MM.1S (cell line): ENCODE measurements around the gene HDAC10.

Experiments used
- DNase-seq: peaks from one replicate; pipeline ENCODE4 v3.0.0-alpha.2; 2015
- H2AFZ ChIP-seq: fragments of 300-600 bp; sonication (generic); 2 replicates; pipeline ENCODE4 v1.6.0; 2016; ENCODE audit warnings: antibody characterized with exemption, low read length
- H3F3A ChIP-seq: fragments of 300-600 bp; sonication (generic); 2 replicates; pipeline ENCODE4 v1.6.1; 2016; ENCODE audit warnings: mild to moderate bottlenecking, antibody characterized with exemption, low read length, moderate library complexity, mixed read lengths; ENCODE audit not compliant: insufficient read depth
- H3K27ac ChIP-seq: fragments of 300-600 bp; sonication (generic); 2 replicates; pipeline ENCODE4 v1.5.1; 2016; ENCODE audit warnings: mild to moderate bottlenecking, low read length
- H3K27me3 ChIP-seq: fragments of 300-600 bp; sonication (generic); replicated peaks from 2 replicates; pipeline ENCODE4 v1.6.0; 2016; ENCODE audit warnings: low read length; ENCODE audit not compliant: insufficient read depth
- H3K36me3 ChIP-seq: fragments of 300-600 bp; sonication (generic); replicated peaks from 2 replicates; pipeline ENCODE4 v1.6.1; 2016; ENCODE audit warnings: mild to moderate bottlenecking, low read length, mixed read lengths; ENCODE audit not compliant: insufficient read depth
- H3K4me1 ChIP-seq: fragments of 300-600 bp; sonication (generic); 2 replicates; pipeline ENCODE4 v1.6.1; 2016; ENCODE audit warnings: low read length, mixed read lengths
- H3K4me2 ChIP-seq: fragments of 300-600 bp; sonication (generic); 2 replicates; pipeline ENCODE4 v1.6.0; 2016; ENCODE audit warnings: low read depth, low read length
- H3K4me3 ChIP-seq: fragments of 300-600 bp; sonication (generic); 2 replicates; pipeline ENCODE4 v1.5.1; 2016; ENCODE audit warnings: low read length, mixed read lengths
- H3K79me2 ChIP-seq: fragments of 300-600 bp; sonication (generic); 2 replicates; pipeline ENCODE4 v1.6.1; 2016; ENCODE audit warnings: mixed run types, low read length, mixed read lengths
- H3K9ac ChIP-seq: fragments of 300-600 bp; sonication (generic); 2 replicates; pipeline ENCODE4 v1.6.1; 2016; ENCODE audit warnings: low read length, mixed read lengths
- H3K9me2 ChIP-seq: fragments of 300-600 bp; sonication (generic); replicated peaks from 2 replicates; pipeline ENCODE4 v1.6.1; 2016; ENCODE audit warnings: mild to moderate bottlenecking, low read length, mixed read lengths; ENCODE audit not compliant: insufficient read depth
- H3K9me3 ChIP-seq: fragments of 300-600 bp; sonication (generic); replicated peaks from 2 replicates; pipeline ENCODE4 v1.6.1; 2016; ENCODE audit warnings: mild to moderate bottlenecking, low read length, mixed read lengths; ENCODE audit not compliant: insufficient read depth
- H4K20me1 ChIP-seq: fragments of 300-600 bp; sonication (generic); 2 replicates; pipeline ENCODE4 v1.6.1; 2016; ENCODE audit warnings: mild to moderate bottlenecking, low read length, moderate library complexity, mixed read lengths; ENCODE audit not compliant: insufficient read depth
- EZH2 ChIP-seq: fragments of 300-600 bp; sonication (generic); optimal IDR thresholded peaks from 2 replicates; pipeline ENCODE3; 2017; ENCODE audit warnings: low read depth, mild to moderate bottlenecking, antibody characterized with exemption, low read length, mixed read lengths
- EZH2phosphoT487 ChIP-seq: fragments of 300-600 bp; sonication (generic); IDR thresholded peaks from 2 replicates; pipeline ENCODE4 v1.6.1; 2018; ENCODE audit warnings: antibody characterized with exemption, low read length
- TF ChIP-seq, protein P1 (sequence below): fragments of 300-600 bp; sonication (generic); IDR thresholded peaks from 2 replicates; pipeline ENCODE4 v1.5.1; 2016; ENCODE audit warnings: antibody characterized with exemption, low read length, mixed read lengths

The HDAC10 gene

DNA sequence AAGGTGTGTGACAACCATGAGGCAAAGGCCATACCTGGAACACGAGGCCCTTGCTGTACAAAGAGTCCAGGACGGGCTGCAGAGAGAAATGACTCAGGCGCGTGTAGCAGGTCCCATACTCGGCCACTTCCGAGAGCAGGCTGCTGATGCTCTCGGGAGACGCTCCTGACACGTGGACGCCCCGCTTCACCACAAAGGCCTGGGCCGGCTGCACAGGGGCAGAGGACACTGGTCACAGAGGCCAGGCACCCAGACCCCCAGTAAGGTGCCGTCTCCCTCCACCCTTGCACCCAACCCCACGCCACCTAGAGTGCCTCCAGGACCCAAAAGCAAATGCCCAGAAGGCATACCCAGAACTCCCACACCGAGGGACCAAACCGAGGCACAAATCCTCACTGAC is 21.7 kb downstream of the HDAC10 start:
- Histone ChIP-seq H3K27me3 (no peaks in the 10 kb centered on the region), H3K79me2 (peaks cover 14% of the 10 kb centered on the region), H3K36me3 (no peaks in the 10 kb centered on the region), H3K4me1 (no peaks in the 10 kb centered on the region), H3K9ac (no peak overlapping the region), H3K27ac (no peak overlapping the region), H3K4me2 (no peak overlapping the region), H3K9me2 (no peaks in the 10 kb centered on the region), H3K9me3 (no peaks in the 10 kb centered on the region), H3K4me3 (no peak overlapping the region), H2AFZ (no peak overlapping the region), H3F3A (no peaks in the 10 kb centered on the region), H4K20me1 (no peaks in the 10 kb centered on the region)
- DNase-seq = no peak
- TF ChIP-seq EZH2phosphoT487 = no peak
- TF ChIP-seq EZH2 = no peak
- TF ChIP-seq, protein P1, sequence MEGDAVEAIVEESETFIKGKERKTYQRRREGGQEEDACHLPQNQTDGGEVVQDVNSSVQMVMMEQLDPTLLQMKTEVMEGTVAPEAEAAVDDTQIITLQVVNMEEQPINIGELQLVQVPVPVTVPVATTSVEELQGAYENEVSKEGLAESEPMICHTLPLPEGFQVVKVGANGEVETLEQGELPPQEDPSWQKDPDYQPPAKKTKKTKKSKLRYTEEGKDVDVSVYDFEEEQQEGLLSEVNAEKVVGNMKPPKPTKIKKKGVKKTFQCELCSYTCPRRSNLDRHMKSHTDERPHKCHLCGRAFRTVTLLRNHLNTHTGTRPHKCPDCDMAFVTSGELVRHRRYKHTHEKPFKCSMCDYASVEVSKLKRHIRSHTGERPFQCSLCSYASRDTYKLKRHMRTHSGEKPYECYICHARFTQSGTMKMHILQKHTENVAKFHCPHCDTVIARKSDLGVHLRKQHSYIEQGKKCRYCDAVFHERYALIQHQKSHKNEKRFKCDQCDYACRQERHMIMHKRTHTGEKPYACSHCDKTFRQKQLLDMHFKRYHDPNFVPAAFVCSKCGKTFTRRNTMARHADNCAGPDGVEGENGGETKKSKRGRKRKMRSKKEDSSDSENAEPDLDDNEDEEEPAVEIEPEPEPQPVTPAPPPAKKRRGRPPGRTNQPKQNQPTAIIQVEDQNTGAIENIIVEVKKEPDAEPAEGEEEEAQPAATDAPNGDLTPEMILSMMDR = no peak

DNA sequence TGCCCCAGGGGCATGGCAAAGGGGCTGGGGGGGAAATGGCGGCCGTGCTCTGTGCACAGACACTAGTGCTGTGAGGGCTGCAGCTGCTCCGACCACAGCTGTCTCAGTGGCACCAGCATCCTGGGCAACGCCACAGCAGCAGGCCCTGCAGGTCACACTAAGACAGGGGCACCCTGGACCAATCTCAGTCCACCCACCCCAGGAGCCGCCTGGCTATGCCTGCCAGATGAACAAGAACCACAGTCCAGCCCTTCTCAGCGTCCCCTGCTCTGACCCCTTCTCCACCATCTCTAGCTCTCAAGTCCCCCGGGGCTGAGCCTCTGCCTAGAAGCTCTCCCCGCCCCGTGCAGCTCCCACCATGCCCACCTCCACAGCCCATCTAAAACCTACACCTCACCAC is 22.7 kb downstream of the HDAC10 start:
- H3F3A ChIP-seq = no peaks in the 10 kb centered on the region
- H3K9me3 ChIP-seq = no peaks in the 10 kb centered on the region
- DNase-seq = no peak
- H3K4me1 ChIP-seq = no peaks in the 10 kb centered on the region
- H3K27ac ChIP-seq = no peak overlapping the region
- H3K4me2 ChIP-seq = no peak overlapping the region
- TF ChIP-seq, protein P1 = no peak
- TF ChIP-seq EZH2phosphoT487 (no peak), EZH2 (no peak)
- H3K9ac ChIP-seq = no peak overlapping the region
- H4K20me1 ChIP-seq = no peaks in the 10 kb centered on the region
- H3K36me3 ChIP-seq = no peaks in the 10 kb centered on the region
- H3K27me3 ChIP-seq = no peaks in the 10 kb centered on the region
- no peaks in the 10 kb centered on the region for H3K9me2 ChIP-seq
- no peak overlapping the region for H3K4me3 ChIP-seq
- no peak overlapping the region for H2AFZ ChIP-seq
- H3K79me2 ChIP-seq = 0 out of 2 replicates have a peak, but pooled peaks cover 5% of the 10 kb centered on the region

DNA sequence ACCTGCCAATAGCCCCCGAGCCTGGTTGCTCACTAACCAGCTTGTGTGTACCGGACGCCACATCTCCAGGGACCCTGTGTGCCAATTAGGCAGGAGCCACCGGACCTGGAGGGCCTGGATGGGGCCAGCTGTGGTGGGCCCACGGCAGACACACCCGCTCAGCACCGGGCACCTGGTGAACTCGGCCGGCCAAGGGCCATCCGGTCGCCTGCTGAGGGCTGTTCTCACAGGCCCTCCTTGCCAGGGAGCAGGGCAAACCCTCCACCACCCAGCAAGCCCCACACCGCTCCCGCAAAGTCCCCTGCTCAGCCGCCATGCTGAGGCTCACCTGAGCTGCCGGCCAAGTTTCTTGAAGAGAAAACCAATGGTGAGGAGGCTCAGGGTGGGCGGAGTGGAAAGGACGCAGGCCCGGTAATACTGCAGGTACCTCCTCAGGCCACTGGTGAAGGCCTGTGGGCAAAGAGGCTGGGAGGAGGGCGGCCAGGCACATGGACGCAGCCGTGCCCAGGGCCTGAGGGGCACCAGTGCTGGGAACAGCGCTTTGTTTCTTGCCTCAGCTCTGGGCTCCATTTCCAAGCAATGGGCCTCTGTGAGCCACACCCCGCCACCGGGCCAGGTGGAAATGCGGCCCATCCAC is 23.4 kb downstream of the HDAC10 start:
- TF ChIP-seq EZH2 = no peak

DNA sequence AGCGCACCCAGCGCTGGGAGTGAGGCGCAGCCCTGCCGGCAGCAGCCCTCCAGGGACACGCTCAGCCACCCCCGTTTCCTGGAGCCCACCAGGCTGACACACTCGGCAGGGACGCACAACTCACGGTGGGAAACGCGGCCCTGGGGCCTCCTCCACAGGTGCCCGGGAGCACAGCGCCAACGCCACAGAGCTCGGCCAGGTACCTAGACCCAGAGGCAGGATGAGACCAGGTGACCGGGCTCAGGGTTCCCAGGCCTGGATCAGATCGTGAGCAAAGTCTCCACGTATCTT is 24.2 kb downstream of the HDAC10 start:
- Histone ChIP-seq H3K27me3 (no peaks in the 10 kb centered on the region), H3K9me2 (no peaks in the 10 kb centered on the region), H3K4me2 (no peak overlapping the region), H3K79me2 (0 out of 2 replicates have a peak, but pooled peaks cover 5% of the 10 kb centered on the region), H3K27ac (no peak overlapping the region), H3K4me3 (no peak overlapping the region), H2AFZ (no peak overlapping the region), H3K9me3 (no peaks in the 10 kb centered on the region), H3F3A (no peaks in the 10 kb centered on the region), H4K20me1 (no peaks in the 10 kb centered on the region), H3K36me3 (no peaks in the 10 kb centered on the region), H3K4me1 (no peaks in the 10 kb centered on the region), H3K9ac (no peak overlapping the region)
- DNase-seq = no peak
- TF ChIP-seq EZH2 (no peak), EZH2phosphoT487 (no peak)
- TF ChIP-seq, protein P1 = no peak

More for the DNA sequence above, 23.4 kb downstream of the HDAC10 start:
- no peaks in the 10 kb centered on the region for H3K9me3 ChIP-seq
- H3K27ac ChIP-seq = no peak overlapping the region
- H3K79me2 ChIP-seq = 0 out of 2 replicates have a peak, but pooled peaks cover 5% of the 10 kb centered on the region
- no peak for DNase-seq
- no peaks in the 10 kb centered on the region for H3K36me3 ChIP-seq
- H2AFZ ChIP-seq = no peak overlapping the region
- no peak overlapping the region for H3K9ac ChIP-seq
- no peaks in the 10 kb centered on the region for H4K20me1 ChIP-seq
- H3F3A ChIP-seq = no peaks in the 10 kb centered on the region
- H3K4me2 ChIP-seq = no peak overlapping the region
- H3K9me2 ChIP-seq = no peaks in the 10 kb centered on the region
- H3K4me1 ChIP-seq = no peaks in the 10 kb centered on the region
- H3K27me3 ChIP-seq = no peaks in the 10 kb centered on the region
- no peak overlapping the region for H3K4me3 ChIP-seq
